HEK293 (cell line): ENCODE results near the gene DSCAM.

Source experiments
- GLI2 ChIP-seq: fragments of 450-650 bp; formaldehyde crosslinking; IDR thresholded peaks from 2 replicates; pipeline ENCODE4; 2017; ENCODE audit warnings: missing biosample characterization, missing genetic modification characterization, low read depth, borderline replicate concordance
- MYNN ChIP-seq: fragments of 450-650 bp; formaldehyde crosslinking; IDR thresholded peaks from 2 replicates; pipeline ENCODE4 v1.5.1; 2016; ENCODE audit warnings: missing biosample characterization, missing genetic modification characterization, borderline replicate concordance
- YY1 ChIP-seq: fragments of 450-650 bp; formaldehyde crosslinking; IDR thresholded peaks from 2 replicates; pipeline ENCODE4 v1.5.1; 2018; ENCODE audit warnings: missing biosample characterization, missing genetic modification characterization
- ZFP37 ChIP-seq: fragments of 450-650 bp; formaldehyde crosslinking; IDR thresholded peaks from 2 replicates; pipeline ENCODE4 v1.5.1; 2016; ENCODE audit warnings: missing biosample characterization, missing genetic modification characterization
- ZNF114 ChIP-seq: fragments of 450-650 bp; formaldehyde crosslinking; IDR thresholded peaks from 2 replicates; pipeline ENCODE4 v1.5.0; 2017; ENCODE audit warnings: missing biosample characterization, missing genetic modification characterization
- ZNF121 ChIP-seq: fragments of 450-650 bp; formaldehyde crosslinking; IDR thresholded peaks from 2 replicates; pipeline ENCODE4 v1.5.1; 2016; ENCODE audit warnings: missing biosample characterization, missing genetic modification characterization
- ZNF560 ChIP-seq: fragments of 450-650 bp; formaldehyde crosslinking; IDR thresholded peaks from 2 replicates; pipeline ENCODE4 v1.5.1; 2017; ENCODE audit warnings: missing biosample characterization, missing genetic modification characterization, borderline replicate concordance
- ZNF792 ChIP-seq: fragments of 450-650 bp; formaldehyde crosslinking; IDR thresholded peaks from 2 replicates; pipeline ENCODE4 v1.5.1; 2016; ENCODE audit warnings: missing biosample characterization, missing genetic modification characterization
- TF ChIP-seq, protein P1 (sequence below): fragments of 450-650 bp; formaldehyde crosslinking; IDR thresholded peaks from 2 replicates; pipeline ENCODE4 v1.5.1; 2016; ENCODE audit warnings: missing biosample characterization, missing genetic modification characterization, low read depth
- TF ChIP-seq, protein P2 (sequence below): fragments of 450-650 bp; formaldehyde crosslinking; IDR thresholded peaks from 2 replicates; pipeline ENCODE4 v1.5.1; 2016; ENCODE audit warnings: missing biosample characterization, missing genetic modification characterization
- TF ChIP-seq, protein P3 (sequence below): fragments of 450-650 bp; formaldehyde crosslinking; IDR thresholded peaks from 2 replicates; pipeline ENCODE4 v1.5.1; 2016; ENCODE audit warnings: missing biosample characterization, missing genetic modification characterization
- TF ChIP-seq, protein P4 (sequence below): fragments of 450-650 bp; formaldehyde crosslinking; IDR thresholded peaks from 2 replicates; pipeline ENCODE4 v1.5.1; 2017; ENCODE audit warnings: missing biosample characterization, missing genetic modification characterization
- TF ChIP-seq, protein P5 (sequence below): fragments of 450-650 bp; formaldehyde crosslinking; IDR thresholded peaks from 2 replicates; pipeline ENCODE4 v1.5.1; 2016; ENCODE audit warnings: missing biosample characterization, missing genetic modification characterization
- TF ChIP-seq, protein P6 (sequence below): fragments of 450-650 bp; formaldehyde crosslinking; IDR thresholded peaks from 2 replicates; pipeline ENCODE4 v1.5.1; 2017; ENCODE audit warnings: missing biosample characterization, mild to moderate bottlenecking, missing genetic modification characterization, moderate library complexity

DNA sequence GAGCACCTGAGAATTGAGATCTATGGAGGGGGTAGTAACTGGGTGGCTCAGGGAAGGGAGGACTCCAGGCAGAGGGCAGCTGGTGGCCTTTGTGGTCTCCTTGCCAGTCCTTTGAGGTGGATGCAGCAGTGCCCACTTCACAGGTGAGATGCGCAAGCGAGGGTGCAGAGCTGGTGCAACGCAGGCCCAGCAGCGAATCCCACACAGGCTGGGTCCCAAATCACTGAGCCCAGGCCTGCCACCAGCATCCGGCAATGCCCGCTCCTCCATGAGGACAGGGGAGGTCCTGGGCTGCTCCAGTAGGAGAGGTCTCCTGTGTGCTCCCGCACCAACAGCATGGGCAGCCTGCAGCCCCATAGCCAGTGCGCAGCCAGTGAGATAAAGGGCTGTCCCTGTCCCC is 661.8 kb downstream of the DSCAM start:
- TF ChIP-seq YY1 (tag by site-specific recombination) (no peak), ZNF560 (tag by site-specific recombination) (no peak), MYNN (tag by site-specific recombination) (no peak), GLI2 (tag by site-specific recombination) (no peak), ZFP37 (tag by site-specific recombination) (no peak), ZNF792 (tag by site-specific recombination) (no peak), ZNF121 (tag by site-specific recombination) (no peak), ZNF114 (tag by site-specific recombination) (no peak)
- TF ChIP-seq, protein P1, sequence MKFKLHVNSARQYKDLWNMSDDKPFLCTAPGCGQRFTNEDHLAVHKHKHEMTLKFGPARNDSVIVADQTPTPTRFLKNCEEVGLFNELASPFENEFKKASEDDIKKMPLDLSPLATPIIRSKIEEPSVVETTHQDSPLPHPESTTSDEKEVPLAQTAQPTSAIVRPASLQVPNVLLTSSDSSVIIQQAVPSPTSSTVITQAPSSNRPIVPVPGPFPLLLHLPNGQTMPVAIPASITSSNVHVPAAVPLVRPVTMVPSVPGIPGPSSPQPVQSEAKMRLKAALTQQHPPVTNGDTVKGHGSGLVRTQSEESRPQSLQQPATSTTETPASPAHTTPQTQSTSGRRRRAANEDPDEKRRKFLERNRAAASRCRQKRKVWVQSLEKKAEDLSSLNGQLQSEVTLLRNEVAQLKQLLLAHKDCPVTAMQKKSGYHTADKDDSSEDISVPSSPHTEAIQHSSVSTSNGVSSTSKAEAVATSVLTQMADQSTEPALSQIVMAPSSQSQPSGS (tag by site-specific recombination) = no peak
- TF ChIP-seq, protein P2, sequence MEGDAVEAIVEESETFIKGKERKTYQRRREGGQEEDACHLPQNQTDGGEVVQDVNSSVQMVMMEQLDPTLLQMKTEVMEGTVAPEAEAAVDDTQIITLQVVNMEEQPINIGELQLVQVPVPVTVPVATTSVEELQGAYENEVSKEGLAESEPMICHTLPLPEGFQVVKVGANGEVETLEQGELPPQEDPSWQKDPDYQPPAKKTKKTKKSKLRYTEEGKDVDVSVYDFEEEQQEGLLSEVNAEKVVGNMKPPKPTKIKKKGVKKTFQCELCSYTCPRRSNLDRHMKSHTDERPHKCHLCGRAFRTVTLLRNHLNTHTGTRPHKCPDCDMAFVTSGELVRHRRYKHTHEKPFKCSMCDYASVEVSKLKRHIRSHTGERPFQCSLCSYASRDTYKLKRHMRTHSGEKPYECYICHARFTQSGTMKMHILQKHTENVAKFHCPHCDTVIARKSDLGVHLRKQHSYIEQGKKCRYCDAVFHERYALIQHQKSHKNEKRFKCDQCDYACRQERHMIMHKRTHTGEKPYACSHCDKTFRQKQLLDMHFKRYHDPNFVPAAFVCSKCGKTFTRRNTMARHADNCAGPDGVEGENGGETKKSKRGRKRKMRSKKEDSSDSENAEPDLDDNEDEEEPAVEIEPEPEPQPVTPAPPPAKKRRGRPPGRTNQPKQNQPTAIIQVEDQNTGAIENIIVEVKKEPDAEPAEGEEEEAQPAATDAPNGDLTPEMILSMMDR = no peak
- TF ChIP-seq, protein P3, sequence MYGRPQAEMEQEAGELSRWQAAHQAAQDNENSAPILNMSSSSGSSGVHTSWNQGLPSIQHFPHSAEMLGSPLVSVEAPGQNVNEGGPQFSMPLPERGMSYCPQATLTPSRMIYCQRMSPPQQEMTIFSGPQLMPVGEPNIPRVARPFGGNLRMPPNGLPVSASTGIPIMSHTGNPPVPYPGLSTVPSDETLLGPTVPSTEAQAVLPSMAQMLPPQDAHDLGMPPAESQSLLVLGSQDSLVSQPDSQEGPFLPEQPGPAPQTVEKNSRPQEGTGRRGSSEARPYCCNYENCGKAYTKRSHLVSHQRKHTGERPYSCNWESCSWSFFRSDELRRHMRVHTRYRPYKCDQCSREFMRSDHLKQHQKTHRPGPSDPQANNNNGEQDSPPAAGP (tag by site-specific recombination) = no peak
- TF ChIP-seq, protein P4, sequence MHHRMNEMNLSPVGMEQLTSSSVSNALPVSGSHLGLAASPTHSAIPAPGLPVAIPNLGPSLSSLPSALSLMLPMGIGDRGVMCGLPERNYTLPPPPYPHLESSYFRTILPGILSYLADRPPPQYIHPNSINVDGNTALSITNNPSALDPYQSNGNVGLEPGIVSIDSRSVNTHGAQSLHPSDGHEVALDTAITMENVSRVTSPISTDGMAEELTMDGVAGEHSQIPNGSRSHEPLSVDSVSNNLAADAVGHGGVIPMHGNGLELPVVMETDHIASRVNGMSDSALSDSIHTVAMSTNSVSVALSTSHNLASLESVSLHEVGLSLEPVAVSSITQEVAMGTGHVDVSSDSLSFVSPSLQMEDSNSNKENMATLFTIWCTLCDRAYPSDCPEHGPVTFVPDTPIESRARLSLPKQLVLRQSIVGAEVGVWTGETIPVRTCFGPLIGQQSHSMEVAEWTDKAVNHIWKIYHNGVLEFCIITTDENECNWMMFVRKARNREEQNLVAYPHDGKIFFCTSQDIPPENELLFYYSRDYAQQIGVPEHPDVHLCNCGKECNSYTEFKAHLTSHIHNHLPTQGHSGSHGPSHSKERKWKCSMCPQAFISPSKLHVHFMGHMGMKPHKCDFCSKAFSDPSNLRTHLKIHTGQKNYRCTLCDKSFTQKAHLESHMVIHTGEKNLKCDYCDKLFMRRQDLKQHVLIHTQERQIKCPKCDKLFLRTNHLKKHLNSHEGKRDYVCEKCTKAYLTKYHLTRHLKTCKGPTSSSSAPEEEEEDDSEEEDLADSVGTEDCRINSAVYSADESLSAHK (tag by site-specific recombination) = no peak
- TF ChIP-seq, protein P5, sequence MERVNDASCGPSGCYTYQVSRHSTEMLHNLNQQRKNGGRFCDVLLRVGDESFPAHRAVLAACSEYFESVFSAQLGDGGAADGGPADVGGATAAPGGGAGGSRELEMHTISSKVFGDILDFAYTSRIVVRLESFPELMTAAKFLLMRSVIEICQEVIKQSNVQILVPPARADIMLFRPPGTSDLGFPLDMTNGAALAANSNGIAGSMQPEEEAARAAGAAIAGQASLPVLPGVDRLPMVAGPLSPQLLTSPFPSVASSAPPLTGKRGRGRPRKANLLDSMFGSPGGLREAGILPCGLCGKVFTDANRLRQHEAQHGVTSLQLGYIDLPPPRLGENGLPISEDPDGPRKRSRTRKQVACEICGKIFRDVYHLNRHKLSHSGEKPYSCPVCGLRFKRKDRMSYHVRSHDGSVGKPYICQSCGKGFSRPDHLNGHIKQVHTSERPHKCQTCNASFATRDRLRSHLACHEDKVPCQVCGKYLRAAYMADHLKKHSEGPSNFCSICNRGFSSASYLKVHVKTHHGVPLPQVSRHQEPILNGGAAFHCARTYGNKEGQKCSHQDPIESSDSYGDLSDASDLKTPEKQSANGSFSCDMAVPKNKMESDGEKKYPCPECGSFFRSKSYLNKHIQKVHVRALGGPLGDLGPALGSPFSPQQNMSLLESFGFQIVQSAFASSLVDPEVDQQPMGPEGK (tag by site-specific recombination) = no peak
- TF ChIP-seq, protein P6, sequence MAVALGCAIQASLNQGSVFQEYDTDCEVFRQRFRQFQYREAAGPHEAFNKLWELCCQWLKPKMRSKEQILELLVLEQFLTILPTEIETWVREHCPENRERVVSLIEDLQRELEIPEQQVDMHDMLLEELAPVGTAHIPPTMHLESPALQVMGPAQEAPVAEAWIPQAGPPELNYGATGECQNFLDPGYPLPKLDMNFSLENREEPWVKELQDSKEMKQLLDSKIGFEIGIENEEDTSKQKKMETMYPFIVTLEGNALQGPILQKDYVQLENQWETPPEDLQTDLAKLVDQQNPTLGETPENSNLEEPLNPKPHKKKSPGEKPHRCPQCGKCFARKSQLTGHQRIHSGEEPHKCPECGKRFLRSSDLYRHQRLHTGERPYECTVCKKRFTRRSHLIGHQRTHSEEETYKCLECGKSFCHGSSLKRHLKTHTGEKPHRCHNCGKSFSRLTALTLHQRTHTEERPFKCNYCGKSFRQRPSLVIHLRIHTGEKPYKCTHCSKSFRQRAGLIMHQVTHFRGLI (tag by site-specific recombination) = no peak
